ENCODE data around the gene ALDH9A1.

GRCh38 chr1:165629151-165629550, 69.2 kb downstream of the ALDH9A1 start:
- TF ChIP-seq MYC (IDR thresholded peaks at IDR 0.05; ENCODE audit: insufficient read depth, insufficient read length, insufficient replicate concordance, low read length, severe bottlenecking) = no peak
- no peak for TF ChIP-seq CTCF (IDR thresholded peaks at IDR 0.05 in 2 of 3, conservative IDR thresholded peaks at IDR 0.05 in 1 of 3; ENCODE audit: control insufficient read depth in 2 of 3, extremely low read depth in 1 of 3, insufficient read depth in 1 of 3, low read depth in 3 of 3, low read length in 3 of 3)

Measured in GM12878 (cell line).